Endothelial cell of umbilical vein (primary cell): ENCODE measurements around the gene FAM50A. TPM values are rescaled to one million over a fixed set of nuclear protein-coding genes. Genes with fewer than 3 reads are reported as not detected.

Experiments
- BruUV-seq: library from RNA; stranded (reverse); fragments of 400-500 nt; replicated peaks from 2 replicates; lab custom pipeline; 2021; lab: Mats Ljungman, UMichigan
- CTCF ChIA-PET: fragments of 300-600, 350-600 bp; sonication (Branson Sonifier 250); formaldehyde crosslinking; loops from one replicate; lab custom pipeline; 2021; ENCODE audit warnings: antibody characterized with exemption, inconsistent platforms; lab: Charles Lee
- POLR2A ChIA-PET: fragments of 300-600, 350-600 bp; sonication (Branson Sonifier 250); formaldehyde crosslinking; loops from one replicate; lab custom pipeline; 2021; ENCODE audit warnings: antibody characterized with exemption, inconsistent platforms; lab: Charles Lee
- DNase-seq: peaks from one replicate; pipeline ENCODE4 v3.0.0-alpha.2; 2011; ENCODE audit warnings: low read depth, low spot score
- FAIRE-seq: peaks from 2 replicates; lab custom pipeline; 2011; peaks lifted over from hg19 to GRCh38; lab: Jason Lieb, UNC
- H2AFZ ChIP-seq: 2 replicates; pipeline ENCODE4 v1.6.0; 2012; ENCODE audit warnings: low read depth, low read length, control low read depth, inconsistent platforms
- H3K27ac ChIP-seq: 2 replicates; pipeline ENCODE4 v1.5.1; 2011; ENCODE audit warnings: low read depth, mild to moderate bottlenecking, control low read depth, low read length, moderate library complexity; ENCODE audit not compliant: insufficient read depth
- H3K27me3 ChIP-seq, 2 experiments: 2 replicates each; pipeline versions ENCODE4 v1.6.0 to v1.6.1; 2011; ENCODE audit warnings: low read length in 2 of 2, mixed read lengths in 1 of 2; ENCODE audit not compliant: control insufficient read depth in 2 of 2, insufficient read depth in 2 of 2
- H3K36me3 ChIP-seq, 2 experiments: 2 replicates in 1 of 2; 3 replicates in 1 of 2; pipeline ENCODE4 v1.5.1; 2011; ENCODE audit warnings: low read length in 2 of 2, mild to moderate bottlenecking in 1 of 2, moderate library complexity in 1 of 2; ENCODE audit not compliant: control insufficient read depth in 2 of 2, insufficient read depth in 2 of 2; ENCODE audit errors: extremely low read depth in 1 of 2
- H3K4me1 ChIP-seq: 3 replicates; pipeline ENCODE4 v1.5.1; 2011; ENCODE audit warnings: mild to moderate bottlenecking, low read length; ENCODE audit not compliant: control insufficient read depth, insufficient read depth; ENCODE audit errors: extremely low read depth
- H3K4me2 ChIP-seq: 2 replicates; pipeline ENCODE4 v1.6.1; 2011; ENCODE audit warnings: low read length, control low read depth, mixed read lengths; ENCODE audit not compliant: insufficient read depth
- H3K4me3 ChIP-seq, 3 experiments: fragments of 200-600 bp in 1 of 3; sonication (generic), shearing (Covaris generic) in 1 of 3; replicated peaks in 1 of 3; 2 replicates each; pipeline ENCODE4 v1.5.1; 2011 to 2016; ENCODE audit warnings: control low read depth in 3 of 3, low read length in 3 of 3, mild to moderate bottlenecking in 2 of 3, inconsistent platforms in 1 of 3, low read depth in 1 of 3, moderate library complexity in 1 of 3; ENCODE audit not compliant: insufficient read depth in 1 of 3
- H3K79me2 ChIP-seq: 2 replicates; pipeline ENCODE4 v1.6.0; 2012; ENCODE audit warnings: low read length, inconsistent platforms; ENCODE audit not compliant: control insufficient read depth, insufficient read depth
- H3K9ac ChIP-seq: replicated peaks from 2 replicates; pipeline ENCODE3; 2011; ENCODE audit warnings: low read length, control low read depth; ENCODE audit not compliant: insufficient read depth; ENCODE audit errors: extremely low read depth
- H3K9me1 ChIP-seq: replicated peaks from 3 replicates; pipeline ENCODE4 v1.6.0; 2011; ENCODE audit warnings: mild to moderate bottlenecking, low read length; ENCODE audit not compliant: control insufficient read depth, insufficient read depth; ENCODE audit errors: extremely low read depth
- H3K9me3 ChIP-seq: replicated peaks from 2 replicates; pipeline ENCODE4 v1.5.1; 2012; ENCODE audit warnings: low read length, inconsistent platforms; ENCODE audit not compliant: control insufficient read depth, insufficient read depth
- H4K20me1 ChIP-seq: replicated peaks from 2 replicates; pipeline ENCODE3; 2011; ENCODE audit warnings: mild to moderate bottlenecking, low read length; ENCODE audit not compliant: control insufficient read depth, insufficient read depth; ENCODE audit errors: extremely low read depth
- POLR2AphosphoS5 ChIP-seq: IDR thresholded peaks from 2 replicates; pipeline ENCODE4 v1.6.1; 2012; ENCODE audit warnings: low read depth, mild to moderate bottlenecking, control low read depth, low read length, moderate library complexity; ENCODE audit not compliant: insufficient read depth
- dilution Hi-C: fragments of 300-500 bp; cut with MboI; formaldehyde crosslinking; loops from one replicate; pipeline ENCODE4 v1.15.0; 2019; ENCODE audit warnings: low sequenced_read_pairs; ENCODE audit not compliant: extremely low pct_ligation_motif_present
- intact Hi-C: fragments of 100-400 bp; cut with micrococcal nuclease; formaldehyde crosslinking; loops from one replicate; pipeline ENCODE4 v1.10.0; 2022
- polyA plus RNA-seq, 4 experiments: library from polyadenylated mRNA; depleted of rRNA in 3 of 4; stranded (reverse) in 3 of 4; unstranded in 1 of 4; fragments of >200 nt; gene quantifications; 2 replicates each; pipeline versions ENCODE4 v1.2.1 to v1.2.3, GENCODE V29; 2011 to 2012; ENCODE audit warnings: missing spikeins in 1 of 4
- total RNA-seq: library from RNA; stranded (reverse); gene quantifications from 2 replicates; pipeline ENCODE4 v1.2.3, GENCODE V29; 2021

FAM50A gene
- total and polyA plus RNA-seq, 2 donors (not counting 3 experiments of a cell fraction or from before 2014, with no cell fraction given), result 75.9 to 123 TPM

DNA sequence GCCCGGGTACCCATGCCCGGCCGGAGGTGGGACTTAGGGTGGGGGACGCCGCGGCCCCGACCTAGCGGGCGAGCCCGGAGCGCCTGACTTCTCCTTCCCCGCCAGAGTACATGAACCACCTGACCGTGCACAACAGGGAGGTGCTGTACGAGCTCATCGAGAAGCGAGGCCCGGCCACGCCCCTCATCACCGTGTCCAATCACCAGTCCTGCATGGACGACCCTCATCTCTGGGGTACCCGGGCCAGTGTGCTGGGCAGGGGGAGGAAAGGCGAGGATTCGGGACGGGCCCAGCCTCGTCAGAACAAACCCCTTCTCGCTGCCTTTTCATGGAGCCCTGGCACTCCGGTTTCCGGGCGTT lies 32.0 kb upstream of the FAM50A start:
- Histone ChIP-seq H3K4me3 (peak overlapping the region; percentile 15 to 48 (median 40)), H3K9me1 (no peaks in the 10 kb centered on the region), H3K27ac (peak overlapping the region; percentile 65), H2AFZ (peak overlapping the region; percentile 14), H3K9ac (peak overlapping the region; percentile 60), H3K9me3 (no peaks in the 10 kb centered on the region), H4K20me1 (no peaks in the 10 kb centered on the region), H3K4me1 (peaks cover 22% of the 10 kb centered on the region), H3K36me3 (no peaks in the 10 kb centered on the region), H3K4me2 (peak overlapping the region; percentile 69), H3K79me2 (peaks cover 14% of the 10 kb centered on the region), H3K27me3 (no peaks in the 10 kb centered on the region)
- TF ChIP-seq POLR2AphosphoS5, result no peak
- DNase-seq (peak; percentile 61), FAIRE-seq (peak; percentile 95)
- dilution Hi-C loops, result no loop called here
- intact Hi-C loops, result no loop called here
- BruUV-seq, result no TSS peak
- ChIA-PET CTCF (interaction anchor here (0.9 to 1.1 kb wide), 3 partner anchors 13 to 16 kb away, joined by 3 to 5 read pairs (median 4); partner anchors contain the start of gene ATP6AP1), POLR2A (no interaction called here)

DNA sequence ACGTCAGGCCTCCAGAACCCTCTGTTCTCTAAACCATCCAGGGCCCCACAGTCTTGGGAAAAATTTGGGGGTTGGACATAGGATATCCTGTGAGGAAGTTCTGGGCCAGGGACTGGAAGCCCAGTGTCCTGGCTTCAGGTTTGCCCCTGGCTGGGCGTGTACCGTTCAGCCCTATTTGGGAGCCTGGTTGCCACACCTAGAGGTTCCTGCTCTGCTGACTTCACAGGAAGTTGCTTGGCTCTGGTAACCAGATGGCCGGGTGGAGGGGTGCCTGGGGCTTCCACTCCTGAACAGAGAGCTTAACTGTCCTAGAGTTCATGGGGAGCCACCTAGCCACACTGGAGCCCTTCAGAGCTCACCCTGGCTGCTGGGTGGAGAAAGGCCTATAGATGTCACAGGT lies 31.5 kb upstream of the FAM50A start:
- no peak for TF ChIP-seq POLR2AphosphoS5
- H3K36me3 ChIP-seq, result no peaks in the 10 kb centered on the region
- peaks cover 22% of the 10 kb centered on the region for H3K4me1 ChIP-seq
- peaks cover 14% of the 10 kb centered on the region for H3K79me2 ChIP-seq
- H2AFZ ChIP-seq, result peak overlapping the region; percentile 14
- peak overlapping the region in 2 of 3 experiments; percentile 40 to 48 for H3K4me3 ChIP-seq
- no peaks in the 10 kb centered on the region for H3K9me1 ChIP-seq
- BruUV-seq, result no TSS peak
- DNase-seq, result no peak
- H3K27ac ChIP-seq, result peak overlapping the region; percentile 65
- ChIA-PET POLR2A (interaction anchor here (1.4 kb wide), 1 partner anchor 13 kb away, joined by 3 read pairs; no protein-coding TSS in a partner anchor), CTCF (interaction anchor here (0.9 to 1.1 kb wide), 3 partner anchors 13 to 16 kb away, joined by 3 to 5 read pairs (median 4); partner anchors contain the start of gene ATP6AP1)
- no peaks in the 10 kb centered on the region for H3K27me3 ChIP-seq
- H3K9ac ChIP-seq, result peak overlapping the region; percentile 60
- H4K20me1 ChIP-seq, result no peaks in the 10 kb centered on the region
- H3K9me3 ChIP-seq, result no peaks in the 10 kb centered on the region
- peak overlapping the region; percentile 69 for H3K4me2 ChIP-seq
- dilution Hi-C loops, result no loop called here
- intact Hi-C loops, result no loop called here
- FAIRE-seq, result no peak
